ENCODE results near the gene CDK5RAP3.
"Not testable (repeated sequence)": the region's sequence is repeated elsewhere in the genome, so short reads cannot be mapped to it uniquely, and the experiment has no call there.

CDK5RAP3 gene, protein sequence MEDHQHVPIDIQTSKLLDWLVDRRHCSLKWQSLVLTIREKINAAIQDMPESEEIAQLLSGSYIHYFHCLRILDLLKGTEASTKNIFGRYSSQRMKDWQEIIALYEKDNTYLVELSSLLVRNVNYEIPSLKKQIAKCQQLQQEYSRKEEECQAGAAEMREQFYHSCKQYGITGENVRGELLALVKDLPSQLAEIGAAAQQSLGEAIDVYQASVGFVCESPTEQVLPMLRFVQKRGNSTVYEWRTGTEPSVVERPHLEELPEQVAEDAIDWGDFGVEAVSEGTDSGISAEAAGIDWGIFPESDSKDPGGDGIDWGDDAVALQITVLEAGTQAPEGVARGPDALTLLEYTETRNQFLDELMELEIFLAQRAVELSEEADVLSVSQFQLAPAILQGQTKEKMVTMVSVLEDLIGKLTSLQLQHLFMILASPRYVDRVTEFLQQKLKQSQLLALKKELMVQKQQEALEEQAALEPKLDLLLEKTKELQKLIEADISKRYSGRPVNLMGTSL

DNA sequence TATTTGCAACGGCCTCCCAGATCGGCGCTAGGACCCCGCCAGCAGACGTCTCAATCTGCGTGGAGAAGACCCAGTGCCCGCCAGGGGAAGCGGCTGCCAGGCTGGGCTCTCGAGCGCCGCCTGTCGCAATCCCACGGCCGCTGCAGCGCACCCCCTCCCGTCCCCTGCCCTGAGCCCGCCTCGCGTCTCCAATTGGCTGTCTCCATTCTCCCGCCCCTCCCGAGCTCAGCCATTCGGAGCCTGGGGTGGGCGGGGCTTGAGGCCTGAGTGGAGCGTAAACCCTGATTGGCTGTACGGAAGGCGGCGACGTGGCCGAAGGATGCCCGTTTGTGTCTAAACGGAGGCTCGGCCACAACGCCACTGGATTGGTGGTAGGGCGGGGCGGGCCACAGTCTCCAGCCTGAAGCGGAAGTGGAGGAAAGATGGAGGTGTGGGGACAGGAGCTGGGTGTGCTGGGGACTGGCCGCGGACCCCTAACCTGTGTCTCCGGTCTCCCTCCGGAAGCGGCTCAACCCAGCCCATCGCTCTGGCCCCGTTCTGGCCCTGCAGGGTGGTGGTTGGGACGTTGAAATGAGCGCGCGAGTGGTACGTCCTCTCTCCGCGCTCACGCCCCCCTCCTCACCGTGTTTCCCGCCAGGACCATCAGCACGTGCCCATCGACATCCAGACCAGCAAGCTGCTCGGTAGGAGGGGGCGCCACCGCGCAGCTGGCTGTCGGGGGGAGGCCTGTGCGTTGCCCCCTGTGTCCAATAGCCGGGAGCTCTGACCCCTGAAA is at the start of gene CDK5RAP3:
Gene CDK5RAP3 (plus strand): TSS at position 389 of the 775 bp plus-strand sequence. CDS start 34 bp downstream, at position 423.
- DNase-seq: peak; percentile 100

DNA sequence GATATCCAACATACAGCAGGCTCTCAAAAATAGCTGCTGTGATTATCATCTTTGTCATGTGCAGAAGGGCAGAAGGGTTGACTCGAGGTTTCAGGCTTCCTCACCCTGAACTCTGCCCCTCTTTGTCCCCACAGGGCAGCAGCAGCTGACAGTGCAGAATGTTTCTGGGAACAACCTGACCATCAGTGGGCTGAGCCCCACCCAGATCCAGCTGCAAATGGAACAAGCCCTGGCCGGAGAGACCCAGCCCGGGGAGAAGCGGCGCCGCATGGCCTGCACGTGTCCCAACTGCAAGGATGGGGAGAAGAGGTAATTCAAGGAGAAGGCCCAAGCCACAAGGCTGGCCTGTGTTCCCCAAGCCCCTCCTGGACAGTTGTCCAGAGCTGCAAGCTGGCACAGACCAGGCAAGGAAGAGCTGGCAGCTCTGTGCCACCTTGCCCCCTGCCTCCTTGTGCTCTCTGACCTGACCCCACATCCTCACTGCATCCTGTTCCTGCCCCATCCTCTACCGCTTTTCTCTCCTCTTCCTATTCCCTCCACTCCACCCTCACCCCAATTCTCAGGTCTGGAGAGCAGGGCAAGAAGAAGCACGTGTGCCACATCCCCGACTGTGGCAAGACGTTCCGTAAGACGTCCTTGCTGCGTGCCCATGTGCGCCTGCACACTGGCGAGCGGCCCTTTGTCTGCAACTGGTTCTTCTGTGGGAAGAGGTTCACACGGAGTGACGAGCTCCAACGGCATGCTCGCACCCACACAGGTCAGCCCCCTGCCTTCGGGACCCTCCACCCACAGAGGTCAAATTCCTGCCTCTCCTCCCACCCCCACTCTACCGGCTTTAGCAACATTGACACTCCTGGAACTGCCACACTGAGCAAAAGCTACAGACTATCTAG is 45.9 kb upstream of the CDK5RAP3 start:
- DNase-seq: no peak

DNA sequence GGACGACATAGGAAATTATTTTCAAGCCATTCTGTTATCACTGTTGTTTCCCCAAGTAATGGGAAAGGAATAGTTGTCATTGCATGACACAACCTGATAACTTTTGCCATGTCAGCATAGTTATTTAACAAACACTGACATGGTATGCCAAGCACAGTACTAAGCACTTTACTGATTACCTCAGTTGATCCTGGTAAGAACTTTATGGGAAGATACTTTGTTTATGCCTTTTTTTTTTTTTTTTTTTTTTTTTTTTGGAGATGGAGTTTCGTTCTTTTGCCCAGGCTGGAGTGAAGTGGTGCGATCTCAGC is 45.3 kb upstream of the CDK5RAP3 start:
- no peak for DNase-seq

DNA sequence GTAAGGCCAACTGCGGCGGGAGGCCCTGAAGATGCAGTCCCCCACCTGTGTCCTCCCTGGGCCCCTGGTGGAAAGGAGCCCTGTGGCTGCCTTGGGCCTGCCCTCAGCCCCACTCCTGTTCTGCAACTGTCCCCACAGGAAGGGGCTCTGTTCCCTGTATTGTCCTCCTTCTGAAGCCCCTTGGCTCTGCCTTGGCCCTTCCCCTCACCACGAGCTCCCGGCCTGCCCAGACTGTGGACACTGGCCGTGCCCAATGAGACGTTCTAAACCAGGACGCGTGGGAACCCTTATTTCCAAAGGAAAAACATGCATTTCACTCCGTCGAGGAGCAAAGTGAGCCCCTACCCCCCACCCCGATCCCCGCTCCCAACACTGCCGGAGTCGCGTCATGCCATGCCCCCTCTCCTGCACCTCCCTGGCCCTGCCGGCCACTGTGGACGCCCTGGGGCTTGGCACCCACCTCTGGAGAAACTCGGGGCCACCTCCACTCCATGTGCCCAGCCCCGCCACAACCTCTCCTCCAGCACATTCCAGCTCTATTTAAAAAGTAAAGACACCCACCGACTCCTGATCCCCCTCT is 43.0 kb upstream of the CDK5RAP3 start:
- no peak for DNase-seq

DNA sequence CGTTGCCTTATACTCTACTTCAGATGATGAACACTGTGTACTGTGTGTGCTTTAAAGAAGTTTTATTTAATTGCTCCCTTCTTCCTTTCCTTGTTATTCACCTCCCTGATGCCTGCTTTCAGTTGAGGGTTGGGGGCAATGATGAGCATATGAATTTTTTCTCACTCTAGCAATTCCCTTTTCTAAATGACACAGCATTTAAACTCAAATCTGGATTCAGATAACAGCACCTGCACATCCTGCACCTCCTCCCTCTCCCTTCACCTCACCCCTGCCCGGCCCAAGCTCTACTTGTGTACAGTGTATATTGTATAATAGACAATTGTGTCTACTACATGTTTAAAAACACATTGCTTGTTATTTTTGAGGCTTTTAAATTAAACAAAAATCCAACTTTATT is 42.5 kb upstream of the CDK5RAP3 start:
- DNase-seq: no peak

DNA sequence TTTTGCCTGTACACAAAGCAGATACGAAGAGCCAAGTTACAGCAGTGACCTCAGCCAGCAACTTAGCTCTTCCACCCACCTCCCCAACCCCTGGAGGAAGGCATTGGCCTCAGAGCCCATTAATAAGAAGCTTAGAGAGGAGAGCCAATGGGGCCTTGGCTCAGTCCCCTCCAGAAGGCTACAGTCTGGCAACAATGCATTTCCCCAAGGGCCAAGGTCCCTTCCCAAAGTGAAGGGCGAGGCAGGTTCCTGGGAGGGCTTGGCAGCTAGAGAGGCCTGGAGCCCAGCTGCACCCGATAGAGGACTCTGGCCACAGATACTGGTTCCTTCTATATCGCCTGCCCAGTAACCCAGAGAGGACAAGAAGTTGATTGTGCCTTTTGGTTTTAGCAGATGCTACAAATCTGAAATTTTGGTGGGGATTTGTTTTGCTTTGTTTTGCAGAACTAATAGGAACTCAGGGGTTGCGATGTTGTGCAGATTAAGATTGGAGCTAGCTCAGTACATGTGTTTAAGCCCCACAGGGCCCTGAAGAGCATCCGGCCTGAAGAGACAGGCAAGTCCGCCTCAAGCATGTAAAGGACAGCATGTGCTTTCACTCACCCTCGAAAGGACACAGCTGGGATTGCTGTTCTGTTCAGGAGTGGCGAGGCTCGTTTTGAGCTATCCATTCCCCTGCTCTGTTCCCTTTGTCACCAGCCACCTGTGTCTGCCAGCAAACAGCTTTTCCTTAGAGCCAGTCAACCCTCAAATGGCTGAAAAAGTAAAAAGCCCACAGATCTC is 41.5 kb upstream of the CDK5RAP3 start:
- no peak for DNase-seq

DNA sequence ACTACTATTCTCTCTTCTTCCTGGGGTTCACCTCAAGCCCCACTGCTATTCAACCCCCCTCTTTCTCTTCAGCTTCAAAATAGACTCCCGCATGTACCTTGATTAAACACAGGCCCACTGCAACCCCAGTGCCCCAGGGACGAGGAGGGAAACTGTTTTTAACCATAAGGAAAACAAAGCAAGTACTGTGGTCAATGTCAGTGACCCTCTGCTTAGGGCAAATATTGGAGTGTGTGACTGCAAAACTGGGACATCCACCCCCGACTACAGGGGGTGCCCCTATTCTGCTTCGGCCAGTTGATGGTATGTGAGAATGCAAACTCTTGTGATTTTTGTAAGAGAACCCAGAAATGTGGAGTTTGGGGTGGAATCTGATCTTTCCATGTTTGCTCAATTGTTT is 39.1 kb upstream of the CDK5RAP3 start:
- no peak for DNase-seq

DNA sequence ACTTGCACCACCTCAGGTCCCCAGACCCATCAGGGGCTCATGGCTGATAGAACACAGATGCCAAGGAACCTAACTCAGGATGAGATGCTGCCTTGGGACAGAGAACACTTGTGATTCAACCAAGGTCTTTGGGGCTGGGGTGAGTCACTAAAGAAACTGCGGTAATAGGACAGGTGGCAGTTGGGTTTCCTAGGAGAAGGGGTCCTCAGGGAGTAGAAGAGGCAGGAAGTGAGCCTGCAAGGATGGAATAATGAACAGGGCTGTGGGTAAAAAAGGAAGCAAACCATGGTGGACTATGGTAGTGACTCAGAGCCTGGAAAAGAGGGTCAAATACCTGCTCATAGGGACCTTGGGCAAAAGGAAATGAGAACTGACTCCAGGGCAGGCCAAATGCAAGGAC is 36.1 kb upstream of the CDK5RAP3 start:
- no peak for DNase-seq

DNA sequence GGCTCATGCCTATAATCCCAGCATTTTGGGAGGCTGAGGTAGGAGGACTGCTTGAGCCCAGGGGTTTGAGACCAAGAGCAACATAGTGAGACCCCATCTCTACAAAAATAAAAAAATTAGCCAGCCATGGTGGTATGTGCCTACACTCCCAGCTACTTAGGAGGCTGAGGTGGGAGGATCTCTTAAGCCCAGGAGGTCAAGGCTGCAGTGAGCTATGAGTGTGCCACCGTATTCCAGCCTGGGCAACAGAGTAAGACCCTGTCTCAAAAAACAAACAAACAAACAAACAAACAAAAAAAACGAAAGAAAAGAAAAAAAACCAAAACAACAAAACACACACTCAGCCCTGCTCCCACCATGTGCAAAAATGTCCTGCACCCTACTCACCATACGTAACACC is 35.4 kb upstream of the CDK5RAP3 start:
- DNase-seq: not testable (repeated sequence)

DNA sequence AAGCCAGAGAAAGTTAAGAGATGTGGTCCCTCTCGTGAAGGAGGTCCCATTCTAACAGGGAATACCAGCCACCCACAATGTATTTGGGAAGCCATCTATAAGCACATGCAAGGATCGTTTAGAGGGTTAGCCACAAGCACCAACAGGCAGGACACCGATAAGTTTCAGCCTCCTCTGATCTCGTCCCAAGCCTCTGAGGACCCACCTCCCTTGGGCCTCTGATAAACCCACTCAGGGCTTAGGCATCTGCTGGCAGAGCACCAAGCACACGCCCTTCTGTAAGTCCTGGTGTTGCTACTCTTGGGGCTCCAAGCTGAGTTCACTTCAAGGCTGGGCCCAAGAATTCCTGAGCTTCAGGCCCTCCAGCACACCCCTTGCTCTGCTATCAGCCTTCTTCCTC is 35.0 kb upstream of the CDK5RAP3 start:
- DNase-seq: no peak

DNA sequence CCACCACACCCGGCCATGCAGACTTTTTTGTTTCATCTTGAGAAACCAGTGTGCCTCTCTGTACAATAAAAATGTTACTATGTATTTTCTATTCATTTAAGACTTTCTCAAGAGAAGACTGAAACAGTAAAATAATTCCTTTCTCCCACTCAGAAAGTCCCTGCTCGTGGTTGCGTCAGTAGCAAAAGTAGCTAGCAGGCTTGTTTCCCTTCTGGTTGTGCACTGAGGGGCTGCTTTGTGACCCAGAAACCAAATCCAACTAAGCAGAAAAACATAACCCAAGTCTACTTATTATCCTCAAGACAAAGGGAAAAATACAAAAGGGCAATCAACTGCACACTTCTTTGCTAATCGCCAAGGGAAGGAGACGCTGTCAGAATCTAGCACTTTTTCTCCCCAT is 33.0 kb upstream of the CDK5RAP3 start:
- peak; percentile 30 for DNase-seq

DNA sequence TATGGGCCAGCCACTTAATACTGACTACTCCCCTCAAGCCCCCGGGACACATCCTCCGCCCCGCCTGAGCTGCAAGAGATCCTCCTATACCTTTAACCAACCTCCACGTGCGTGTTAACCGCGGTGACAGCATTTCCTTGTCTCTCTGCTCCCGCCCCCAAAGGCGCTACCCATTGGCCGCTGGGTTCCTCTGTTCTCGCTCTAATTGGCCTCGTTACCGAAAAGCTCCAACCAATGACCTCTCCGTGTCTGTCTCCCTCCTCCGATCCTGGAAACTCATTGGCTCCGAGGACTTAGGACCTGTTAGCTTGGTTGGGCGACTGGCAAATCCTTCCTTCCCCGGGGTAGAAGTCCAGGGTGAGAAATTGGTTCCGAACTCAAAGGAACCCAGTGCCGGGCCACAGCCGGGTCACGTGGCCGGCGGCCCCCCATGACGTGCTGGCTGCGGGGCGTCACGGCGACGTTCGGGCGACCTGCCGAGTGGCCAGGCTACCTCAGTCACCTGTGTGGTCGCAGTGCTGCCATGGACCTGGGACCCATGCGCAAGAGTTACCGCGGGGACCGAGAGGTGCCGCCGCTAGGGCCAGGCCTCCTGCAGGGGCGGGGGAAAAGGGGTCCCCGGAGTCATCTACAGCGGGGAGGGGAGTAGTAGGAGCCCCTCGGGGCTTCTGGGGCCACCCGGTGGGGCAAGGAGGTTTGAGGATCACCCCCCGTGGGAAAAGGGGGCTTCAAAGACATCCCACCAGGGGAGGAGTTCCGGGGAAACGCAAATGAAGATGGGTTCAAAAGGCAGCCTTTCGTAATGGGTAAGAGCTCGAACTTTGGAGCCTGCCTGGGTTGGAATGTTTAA is 29.4 kb upstream of the CDK5RAP3 start, which contains the start of gene PNPO:
Gene PNPO (plus strand): TSS at position 326 of the 850 bp plus-strand sequence. CDS start 105 bp downstream, at position 431.
- peak; percentile 99 for DNase-seq

DNA sequence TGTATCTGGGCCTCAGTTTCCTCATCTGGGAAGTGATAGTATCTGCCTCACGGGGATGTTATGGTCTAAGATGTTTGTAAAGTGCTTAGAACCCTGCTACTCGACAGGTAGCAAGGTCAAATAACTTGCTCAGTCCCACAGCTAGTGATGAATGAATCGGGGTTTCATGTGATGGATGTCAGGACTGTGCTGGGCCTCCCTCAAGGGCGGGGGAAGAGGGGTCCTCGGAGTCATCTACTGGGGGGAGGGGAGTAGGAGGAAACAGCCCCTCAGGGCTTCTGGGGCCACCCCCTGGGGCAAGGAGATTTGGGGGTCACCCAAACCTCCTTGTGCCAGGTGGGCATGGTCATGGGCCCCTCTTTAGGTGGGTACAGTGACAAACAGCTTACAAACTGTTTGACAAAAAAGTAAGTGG is 28.8 kb upstream of the CDK5RAP3 start:
- peak; percentile 29 for DNase-seq

DNA sequence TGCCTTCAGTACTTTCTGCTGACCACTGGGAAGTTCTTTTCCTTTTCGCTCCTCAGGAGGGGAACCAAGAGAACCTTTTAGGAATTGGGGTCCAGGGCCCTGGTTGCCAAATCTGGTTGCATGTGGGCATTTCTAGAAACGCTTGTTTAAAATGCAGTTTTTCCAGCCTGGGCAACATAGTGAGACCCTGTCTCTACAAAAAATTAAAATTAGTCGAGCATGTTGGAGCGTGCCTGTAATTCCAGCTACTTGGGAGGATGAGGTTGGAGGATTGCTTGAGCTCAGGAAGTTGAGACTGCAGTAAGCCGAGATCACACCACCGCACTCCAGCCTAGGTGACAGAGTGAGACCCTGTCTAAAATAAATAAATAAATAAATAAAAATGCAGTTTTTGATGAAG is 28.3 kb upstream of the CDK5RAP3 start:
- no peak for DNase-seq

DNA sequence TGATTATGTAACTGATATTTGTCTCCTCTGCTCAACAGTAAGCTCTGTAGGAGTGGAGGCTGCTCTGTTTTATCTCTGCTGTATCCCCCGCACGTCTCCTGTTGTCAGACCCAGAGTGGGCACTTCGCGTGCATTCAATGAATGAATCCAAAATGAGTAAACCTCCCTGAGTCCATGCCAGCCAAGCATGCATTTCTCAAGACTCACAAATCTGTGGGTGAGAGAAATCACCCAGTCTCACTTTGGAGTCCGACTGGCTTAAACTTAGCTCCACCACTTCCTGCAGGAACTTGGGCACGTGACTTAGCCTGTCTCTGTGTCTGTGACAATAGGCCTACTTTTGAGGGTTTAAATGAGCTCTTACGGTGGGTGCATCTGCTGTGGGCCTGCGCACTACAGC is 25.8 kb upstream of the CDK5RAP3 start:
- DNase-seq: peak; percentile 39

DNA sequence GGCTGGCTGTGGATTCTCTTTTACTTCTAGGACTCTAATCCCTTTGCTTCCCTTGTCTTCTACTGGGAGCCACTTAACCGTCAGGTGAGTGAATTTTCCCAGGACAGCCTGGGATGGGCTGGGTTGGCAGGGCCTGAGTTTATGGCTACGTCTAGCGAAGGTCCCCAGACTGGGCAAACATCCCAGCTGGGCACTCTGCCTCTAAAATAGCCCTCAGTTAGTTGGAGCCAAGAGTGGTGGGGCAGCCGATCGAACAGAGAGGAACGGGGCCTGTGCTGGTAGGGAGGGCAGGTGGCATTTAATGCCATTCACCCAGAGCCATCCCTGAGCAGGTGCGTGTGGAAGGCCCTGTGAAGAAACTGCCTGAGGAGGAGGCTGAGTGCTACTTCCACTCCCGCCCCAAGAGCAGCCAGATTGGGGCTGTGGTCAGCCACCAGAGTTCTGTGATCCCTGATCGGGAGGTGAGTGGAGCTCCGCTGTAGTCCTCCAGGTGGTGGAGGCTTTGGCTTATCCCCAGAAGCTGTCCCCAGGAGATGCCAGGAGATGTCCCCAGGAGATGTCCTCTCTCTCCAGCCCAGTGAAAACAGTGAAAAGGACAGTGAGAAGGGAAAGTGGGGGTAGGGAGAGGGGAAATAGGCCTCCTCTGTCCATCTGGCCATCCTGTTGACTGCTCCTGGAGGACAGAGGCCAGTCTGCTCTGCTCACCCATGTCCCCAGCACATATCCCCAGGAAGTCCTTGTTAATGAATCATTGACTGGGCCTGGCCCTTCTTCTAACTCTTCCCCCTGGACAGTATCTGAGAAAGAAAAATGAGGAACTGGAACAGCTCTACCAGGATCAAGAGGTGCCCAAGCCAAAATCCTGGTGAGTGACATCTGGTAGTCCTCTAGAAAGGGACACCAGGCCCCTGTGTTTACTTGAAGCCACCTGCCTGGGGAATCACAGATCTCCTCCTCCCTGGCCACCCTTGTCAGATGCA is 25.1 kb upstream of the CDK5RAP3 start:
- no peak for DNase-seq

DNA sequence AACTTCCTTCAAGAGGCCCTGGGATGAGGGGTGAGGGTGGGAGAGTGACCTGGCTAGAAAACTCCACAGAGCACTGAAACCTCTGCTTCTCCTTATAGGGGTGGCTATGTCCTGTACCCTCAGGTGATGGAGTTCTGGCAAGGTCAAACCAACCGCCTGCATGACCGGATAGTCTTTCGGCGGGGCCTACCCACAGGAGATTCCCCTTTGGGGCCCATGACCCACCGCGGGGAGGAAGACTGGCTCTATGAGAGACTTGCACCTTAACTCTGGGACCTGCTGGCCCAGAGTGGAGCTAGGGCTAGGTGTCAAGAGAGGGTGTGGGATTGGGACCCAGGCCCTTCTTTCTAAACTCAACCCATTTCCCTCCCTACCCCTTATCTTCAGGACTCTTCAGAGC is 24.4 kb upstream of the CDK5RAP3 start:
- DNase-seq: no peak

DNA sequence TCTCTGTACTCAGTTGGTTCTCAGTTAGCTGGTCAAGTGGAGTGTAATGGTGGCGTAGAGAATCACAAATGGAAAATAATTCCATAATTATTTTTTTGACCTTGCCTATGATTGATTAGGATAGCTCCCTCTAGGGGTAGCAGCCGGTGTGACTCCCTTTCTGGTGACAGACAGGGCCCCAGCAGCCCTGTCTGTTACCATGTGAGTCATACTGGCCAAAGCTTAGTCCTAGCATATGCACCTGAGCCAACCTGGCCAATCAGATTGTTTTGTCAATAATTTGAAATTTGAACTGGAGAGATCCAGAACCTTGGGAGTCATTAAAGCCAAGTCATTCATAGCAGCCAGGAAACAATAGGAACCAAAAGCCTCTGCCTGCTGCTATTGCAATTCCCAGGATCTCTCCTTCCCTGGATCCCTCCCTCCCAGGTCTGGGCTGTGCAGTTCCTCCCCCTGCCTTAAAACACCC is 23.9 kb upstream of the CDK5RAP3 start:
- peak; percentile 87 for DNase-seq

DNA sequence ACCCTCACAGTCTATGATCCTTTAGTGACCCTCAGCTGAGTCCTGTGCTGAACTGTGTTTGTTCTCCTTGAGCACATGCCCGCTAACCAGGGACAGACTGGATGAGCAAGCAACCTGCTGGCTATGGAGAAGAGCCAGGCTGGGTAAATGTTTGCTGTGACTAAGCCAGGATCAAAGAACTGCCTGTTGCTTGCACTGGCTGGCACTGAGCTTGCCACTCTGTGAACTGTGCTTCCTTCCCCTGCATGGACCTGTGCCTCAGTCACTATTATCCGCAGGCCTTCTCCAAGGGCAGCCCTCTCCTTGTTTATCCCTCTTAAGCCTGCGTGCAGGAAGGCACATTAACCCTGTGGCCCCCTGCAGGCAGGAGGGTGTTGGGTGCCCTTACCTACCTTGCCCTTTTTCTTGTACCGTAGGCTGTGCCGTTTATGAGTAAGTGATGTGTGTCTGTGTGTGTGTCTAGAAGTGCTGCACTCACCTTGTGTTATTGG is 22.2 kb upstream of the CDK5RAP3 start:
- no peak for DNase-seq

Measured in activated CD4-positive, alpha-beta T cell treated with anti-CD3 and anti-CD28 coated beads, Interleukin-2, amount 50 U/mL, for 16 hours (primary cell).